Measurements from ENCODE around the gene KRTAP12-3.
"Not testable (repeated sequence)": the region's sequence is repeated elsewhere in the genome, so short reads cannot be mapped to it uniquely, and the experiment has no call there.

KRTAP12-3 gene

GRCh38 chr21:44627831-44628233, 29.9 kb upstream of the KRTAP12-3 start:
- not testable (repeated sequence) for FAIRE-seq

DNA sequence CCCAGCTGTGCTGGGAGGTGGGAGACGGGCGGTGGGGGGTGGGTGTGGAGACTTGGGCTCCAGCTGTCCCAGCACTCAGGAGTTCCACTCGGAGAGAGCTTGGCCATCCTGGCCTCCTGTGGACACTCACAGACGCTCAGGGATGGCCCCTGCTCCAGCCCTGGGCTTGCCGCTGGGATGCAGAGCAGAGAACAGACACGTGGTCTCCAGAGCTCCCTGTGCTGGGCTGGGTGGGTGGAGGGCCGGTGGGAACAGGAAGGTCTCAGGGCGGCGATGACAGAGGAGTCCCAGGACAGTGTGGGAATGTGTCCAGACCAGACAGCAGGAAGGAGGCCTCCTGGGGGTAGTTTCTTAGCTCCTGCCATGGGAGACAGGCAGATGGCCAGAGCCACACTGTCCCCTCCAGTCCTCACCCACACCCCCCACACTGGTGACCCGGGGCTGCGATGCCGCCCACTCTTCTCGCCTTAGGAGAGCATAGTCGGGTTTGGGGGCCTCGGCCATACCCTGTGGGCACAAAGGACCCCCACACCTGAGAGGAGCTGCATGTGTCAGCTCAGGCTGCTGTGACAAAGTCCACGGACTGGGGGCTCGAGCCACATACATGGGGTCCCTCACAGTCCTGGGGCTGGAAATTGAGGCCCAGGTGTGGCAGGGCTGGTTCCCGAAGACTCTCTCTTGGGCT, 28.9 kb upstream of the KRTAP12-3 start:
- no peak for FAIRE-seq

- no peak for FAIRE-seq
Observed at GRCh38 chr21:44630440-44630839, 27.3 kb upstream of the KRTAP12-3 start.

DNA sequence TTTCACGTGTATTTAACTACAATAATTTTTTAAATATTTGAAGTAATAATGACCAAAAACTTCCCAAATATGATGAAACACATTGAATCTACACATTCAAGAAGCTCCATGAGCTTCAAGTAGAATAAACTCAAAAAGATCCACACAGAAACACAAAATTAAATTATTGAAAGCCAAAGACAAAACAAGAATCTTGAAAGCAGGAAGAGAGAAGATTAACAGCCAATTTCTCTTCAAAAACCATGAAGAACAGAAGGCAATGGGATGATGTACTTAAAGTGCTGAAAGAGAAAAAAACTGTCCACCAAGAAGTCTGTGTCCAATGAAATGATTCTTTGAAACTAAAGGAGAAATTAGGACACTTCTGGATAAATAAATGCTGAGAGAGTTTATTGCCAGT, 25.7 kb upstream of the KRTAP12-3 start:
- no peak for FAIRE-seq

DNA sequence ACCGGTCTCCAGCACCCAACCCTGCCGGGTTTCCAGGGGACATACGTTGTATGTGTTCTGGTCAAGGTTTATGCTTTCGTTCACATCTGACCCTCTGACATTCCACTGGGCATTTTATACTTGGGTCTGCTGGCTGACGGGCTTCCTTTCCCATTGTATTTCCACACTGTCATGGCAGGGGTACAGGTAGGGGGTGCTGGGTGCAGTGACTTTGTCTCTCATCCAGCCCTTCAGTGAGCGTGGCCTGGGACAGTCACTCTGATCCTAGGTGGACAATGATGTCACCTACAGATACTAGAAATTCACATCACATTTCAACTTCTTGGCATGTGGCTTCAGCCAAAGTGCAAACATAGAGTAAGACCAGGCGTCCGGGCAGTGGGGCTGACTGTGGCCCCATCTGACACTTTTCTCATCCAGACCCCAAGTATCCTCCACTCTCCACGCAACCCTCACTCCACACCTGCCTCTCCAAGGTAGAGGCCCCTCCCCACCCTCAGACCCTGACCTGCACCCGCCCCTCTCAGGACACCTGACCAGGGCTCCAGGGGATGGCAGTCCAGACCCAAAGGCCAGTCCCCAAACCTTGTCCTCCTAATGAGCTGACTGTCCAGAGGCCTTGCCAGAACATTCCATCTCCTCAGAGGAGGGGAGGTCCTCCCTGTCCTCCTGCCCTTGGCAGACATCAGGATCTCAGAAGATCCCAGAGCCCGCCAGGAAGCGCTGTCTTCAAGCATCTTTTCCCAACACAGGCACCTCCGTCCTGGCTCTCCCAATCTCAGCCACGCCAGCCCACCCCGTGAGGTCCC, 21.3 kb upstream of the KRTAP12-3 start:
- no peak for FAIRE-seq

- FAIRE-seq, result no peak
Observed at GRCh38 chr21:44637018-44637850, 20.5 kb upstream of the KRTAP12-3 start, which contains the start of gene KRTAP10-10. Gene KRTAP10-10, plus strand, starts transcription at chr21:44637356. Its CDS starts 62 bp downstream, at chr21:44637418.

- FAIRE-seq, result not testable (repeated sequence)
Observed at GRCh38 chr21:44637851-44638348, 19.8 kb upstream of the KRTAP12-3 start.

GRCh38 chr21:44638506-44639330, 19.0 kb upstream of the KRTAP12-3 start:
- not testable (repeated sequence) for FAIRE-seq

DNA sequence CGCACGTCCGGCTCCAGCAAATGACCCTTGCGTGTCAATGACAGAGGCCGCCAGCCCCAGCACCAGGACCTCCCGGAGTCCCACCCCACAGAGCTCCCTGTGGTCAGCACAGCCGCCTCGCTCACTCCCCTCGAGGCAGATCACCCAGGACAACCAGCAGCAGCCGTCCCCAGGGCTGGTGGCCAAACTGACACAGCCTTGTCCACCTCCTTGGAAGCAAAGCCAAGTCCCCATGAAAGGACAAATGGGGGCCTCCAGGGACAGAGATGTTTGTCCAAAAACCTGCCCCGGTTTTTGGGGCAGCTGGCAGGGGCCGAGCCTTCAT, 18.4 kb upstream of the KRTAP12-3 start:
- no peak for FAIRE-seq

- no peak for FAIRE-seq
Observed at GRCh38 chr21:44640761-44641160, 17.0 kb upstream of the KRTAP12-3 start.

DNA sequence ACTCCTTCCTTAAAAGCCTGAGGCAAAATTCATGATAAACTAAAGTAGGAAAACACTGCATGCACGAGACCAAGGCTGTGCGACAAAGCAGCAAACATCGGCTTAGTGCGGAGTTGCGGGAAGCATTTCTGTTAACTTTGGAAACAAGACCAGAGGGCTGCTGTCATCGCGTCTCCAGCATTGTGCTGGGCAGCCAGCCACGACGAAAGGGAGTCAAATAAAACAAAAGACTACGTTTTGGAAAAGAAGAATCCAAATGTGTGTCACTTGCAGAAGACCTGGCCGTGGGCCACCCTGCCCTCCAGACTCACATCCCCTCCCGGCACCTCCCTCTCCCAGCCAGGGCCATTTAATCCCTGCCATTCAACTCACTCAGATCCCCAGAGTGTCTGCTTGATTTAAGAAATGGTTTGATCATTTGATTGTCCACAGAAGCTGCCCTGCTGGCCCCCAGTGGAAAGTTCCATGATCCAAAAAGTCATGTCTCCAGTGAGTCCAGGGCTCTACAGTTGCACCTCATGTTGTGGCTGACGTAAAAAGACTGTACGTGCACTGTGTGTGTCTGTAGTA, 13.9 kb upstream of the KRTAP12-3 start:
- FAIRE-seq, result no peak

- no peak for FAIRE-seq
Observed at GRCh38 chr21:44644878-44645277, 12.9 kb upstream of the KRTAP12-3 start.

- not testable (repeated sequence) for FAIRE-seq
Observed at GRCh38 chr21:44646366-44647221, 11.1 kb upstream of the KRTAP12-3 start, which contains the start of gene KRTAP10-11. Gene KRTAP10-11, plus strand, starts transcription at chr21:44646414. Its CDS starts 45 bp downstream, at chr21:44646459.

DNA sequence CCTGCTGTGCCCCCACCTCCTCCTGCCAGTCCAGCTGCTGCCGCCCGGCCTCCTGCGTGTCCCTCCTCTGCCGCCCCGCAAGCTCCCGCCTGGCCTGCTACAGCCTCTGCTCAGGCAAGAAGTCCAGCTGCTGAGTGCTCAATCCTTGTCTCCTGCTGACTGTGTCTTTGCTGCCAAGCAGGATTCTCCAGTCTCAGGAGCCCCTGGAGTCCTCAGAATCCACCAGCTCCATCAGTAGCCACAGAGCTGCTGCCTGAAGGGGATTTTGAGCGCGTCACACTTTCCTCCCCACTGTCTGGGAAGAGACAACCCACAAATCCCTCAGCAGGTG, 10.5 kb upstream of the KRTAP12-3 start:
- FAIRE-seq, result no peak

DNA sequence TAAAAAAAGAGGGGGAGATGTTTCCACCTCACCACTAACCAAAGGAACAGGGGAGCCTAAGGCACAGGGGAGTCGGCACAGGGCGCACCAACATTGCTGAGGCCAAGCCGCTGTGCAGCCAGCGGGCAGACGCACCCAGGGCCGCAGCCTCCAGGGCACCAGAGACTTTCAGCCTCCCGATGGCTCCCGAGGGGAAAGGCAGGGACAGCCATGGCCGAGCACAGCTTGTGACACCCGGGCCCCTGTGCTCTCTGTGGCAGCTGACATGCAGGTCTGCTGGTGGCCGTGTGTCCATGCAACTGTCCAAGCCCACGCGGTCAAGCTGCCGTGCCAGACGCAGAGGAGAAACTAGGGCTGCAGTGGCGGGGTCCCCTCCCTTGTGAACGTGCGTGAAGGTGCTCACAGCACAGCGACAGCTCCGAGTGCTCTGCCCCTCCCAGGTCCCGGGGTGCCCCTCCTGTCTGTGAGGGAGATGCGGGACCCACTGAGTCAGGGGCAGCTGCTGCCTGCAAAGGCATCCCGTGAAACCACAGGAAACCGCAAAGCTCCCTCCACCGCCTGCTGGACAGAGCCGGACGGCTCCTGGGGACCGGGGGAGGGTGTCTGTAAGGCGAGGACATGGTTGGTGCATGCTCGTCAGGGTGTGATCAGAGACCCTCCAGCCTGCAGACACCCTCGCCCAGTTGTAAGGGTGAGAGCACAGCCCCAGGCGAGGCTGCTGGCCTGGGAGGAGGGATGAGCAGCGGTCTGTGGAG, 9.0 kb upstream of the KRTAP12-3 start:
- no peak for FAIRE-seq

GRCh38 chr21:44649521-44650100, 8.1 kb upstream of the KRTAP12-3 start:
- no peak for FAIRE-seq

DNA sequence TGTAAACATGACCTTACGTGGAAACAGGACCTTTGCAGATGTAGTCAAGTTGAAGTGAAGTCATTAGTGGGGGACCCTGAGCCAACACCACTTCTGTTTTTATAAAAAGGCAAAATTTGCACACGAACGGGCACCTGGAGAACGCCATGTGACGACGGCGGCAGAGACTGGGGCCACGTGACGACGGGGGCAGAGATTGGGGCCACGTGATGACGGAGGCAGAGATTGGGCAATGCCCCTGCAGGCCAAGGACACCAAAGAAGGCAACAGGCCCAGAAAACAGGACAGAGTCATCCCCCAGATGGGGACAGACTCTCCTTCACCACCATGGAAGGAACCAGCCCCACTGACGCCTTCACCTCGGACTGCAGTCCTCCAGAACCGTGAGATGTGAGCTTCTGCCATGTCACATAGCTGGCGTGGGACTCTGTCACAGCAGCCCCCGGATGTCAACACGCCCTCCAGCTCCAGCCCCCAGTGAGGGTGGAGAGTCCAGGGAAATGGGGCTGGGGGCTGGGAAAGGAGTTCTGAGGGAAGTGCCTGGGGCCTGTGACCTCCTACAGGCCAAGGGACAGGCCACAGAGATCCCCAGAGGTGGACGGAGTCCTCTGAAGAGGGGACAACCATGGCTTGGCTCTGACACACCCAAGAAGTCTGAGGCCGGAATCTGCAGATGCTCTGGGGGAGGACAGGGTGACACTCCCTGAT, 7.3 kb upstream of the KRTAP12-3 start:
- FAIRE-seq, result no peak

- no peak for FAIRE-seq
Observed at GRCh38 chr21:44650973-44651675, 6.6 kb upstream of the KRTAP12-3 start.

Measured in islet of Langerhans (tissue), 1 donor.